NCI-H510A (cell line): ENCODE data around the gene MYO1E.
A peak's percentile ranks its signal among the peaks of the same experiment; 100 is the strongest.
"Not testable (repeated sequence)": the region's sequence is repeated elsewhere in the genome, so short reads cannot be mapped to it uniquely, and the experiment has no call there.

Source experiments
- DNase-seq: peaks from one replicate; lab custom pipeline; 2025; lab: John Stamatoyannopoulos, UW

Gene MYO1E

GRCh38 chr15:59127255-59127654 lies 245.4 kb downstream of the MYO1E start:
- not testable (repeated sequence) for DNase-seq

GRCh38 chr15:59125683-59126082 lies 247.0 kb downstream of the MYO1E start:
- DNase-seq: not testable (repeated sequence)

DNA sequence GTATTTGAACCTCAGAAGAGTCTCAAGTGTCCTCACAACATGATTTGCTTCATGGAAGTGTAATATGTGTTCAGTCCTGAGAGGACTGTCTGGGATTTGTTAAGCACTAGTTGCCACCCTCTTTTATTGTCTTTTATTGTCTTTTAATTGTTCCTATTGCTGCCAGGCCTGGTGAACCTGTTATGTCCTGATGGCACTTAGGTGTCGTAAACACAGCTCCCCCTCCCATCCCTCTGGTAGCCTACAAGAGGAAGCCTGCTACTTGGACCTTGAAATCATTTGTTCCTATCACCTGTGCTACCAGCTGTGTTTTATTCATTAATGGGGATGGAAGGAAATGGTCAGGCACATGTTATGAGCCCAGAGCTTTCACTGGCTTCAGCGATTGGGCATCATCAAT lies 248.4 kb downstream of the MYO1E start:
- no peak for DNase-seq

DNA sequence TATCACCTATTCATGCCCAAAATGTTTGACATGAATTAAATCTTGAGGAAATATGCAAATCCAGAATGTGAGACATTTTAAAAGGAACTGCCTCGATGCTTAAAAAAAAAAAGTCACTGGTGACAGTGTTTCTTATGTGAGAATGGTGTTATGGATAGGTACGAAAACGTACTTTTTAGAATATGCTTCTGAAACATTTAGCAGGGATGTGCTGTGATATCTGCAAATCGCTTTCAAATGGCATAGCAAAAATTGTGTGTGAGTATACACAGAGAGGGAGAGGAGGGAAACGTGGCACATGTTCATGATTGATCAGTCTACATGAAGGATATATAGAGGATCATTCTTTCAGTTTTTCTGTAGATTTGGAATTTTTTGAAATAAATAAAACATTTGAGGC lies 251.7 kb downstream of the MYO1E start:
- no peak for DNase-seq

DNA sequence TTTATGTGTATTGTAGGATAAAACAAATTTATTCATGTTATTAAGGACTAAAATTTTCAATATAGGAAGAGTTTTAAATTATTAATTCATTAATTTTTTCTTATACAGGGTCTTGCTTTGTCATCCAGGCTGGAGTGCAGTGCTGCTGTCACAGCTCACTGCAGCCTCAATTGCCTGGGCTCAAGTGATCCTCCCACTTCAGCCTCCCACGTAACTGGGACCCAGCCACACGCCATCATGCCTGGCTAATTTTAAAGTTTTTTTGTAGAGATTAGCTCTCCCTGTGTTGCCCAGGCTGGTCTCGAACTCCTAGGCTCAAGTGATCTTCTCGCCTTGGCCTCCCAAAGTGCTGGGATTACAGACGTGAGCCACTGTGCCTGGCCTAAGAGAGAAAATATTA lies 253.0 kb downstream of the MYO1E start:
- DNase-seq: no peak

GRCh38 chr15:59116771-59117170 lies 255.9 kb downstream of the MYO1E start:
- DNase-seq: no peak

DNA sequence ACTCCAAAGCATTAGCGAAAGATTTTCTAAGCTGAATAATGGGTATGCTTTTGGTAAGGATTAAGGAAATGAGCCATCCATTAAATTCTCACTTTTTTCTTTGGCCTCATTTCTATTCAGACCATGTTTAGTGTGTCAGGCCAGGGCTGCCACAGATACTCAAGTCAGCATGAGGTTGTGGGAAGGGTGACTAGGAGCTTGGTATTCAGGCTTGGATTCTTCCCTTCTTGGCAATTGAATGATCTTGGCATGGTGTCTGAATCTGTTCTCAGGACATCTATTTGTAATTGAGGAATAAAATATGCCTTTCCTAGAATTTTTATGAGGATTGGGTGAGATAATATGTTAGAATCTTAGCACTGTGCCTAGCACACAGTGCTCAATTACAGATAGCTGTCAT lies 256.5 kb downstream of the MYO1E start:
- no peak for DNase-seq

- no peak for DNase-seq
Observed at GRCh38 chr15:59115047-59115446, 257.6 kb downstream of the MYO1E start.

- no peak for DNase-seq
Observed at GRCh38 chr15:59111251-59111650, 261.4 kb downstream of the MYO1E start.

GRCh38 chr15:59105854-59106253 lies 266.8 kb downstream of the MYO1E start:
- DNase-seq: no peak

DNA sequence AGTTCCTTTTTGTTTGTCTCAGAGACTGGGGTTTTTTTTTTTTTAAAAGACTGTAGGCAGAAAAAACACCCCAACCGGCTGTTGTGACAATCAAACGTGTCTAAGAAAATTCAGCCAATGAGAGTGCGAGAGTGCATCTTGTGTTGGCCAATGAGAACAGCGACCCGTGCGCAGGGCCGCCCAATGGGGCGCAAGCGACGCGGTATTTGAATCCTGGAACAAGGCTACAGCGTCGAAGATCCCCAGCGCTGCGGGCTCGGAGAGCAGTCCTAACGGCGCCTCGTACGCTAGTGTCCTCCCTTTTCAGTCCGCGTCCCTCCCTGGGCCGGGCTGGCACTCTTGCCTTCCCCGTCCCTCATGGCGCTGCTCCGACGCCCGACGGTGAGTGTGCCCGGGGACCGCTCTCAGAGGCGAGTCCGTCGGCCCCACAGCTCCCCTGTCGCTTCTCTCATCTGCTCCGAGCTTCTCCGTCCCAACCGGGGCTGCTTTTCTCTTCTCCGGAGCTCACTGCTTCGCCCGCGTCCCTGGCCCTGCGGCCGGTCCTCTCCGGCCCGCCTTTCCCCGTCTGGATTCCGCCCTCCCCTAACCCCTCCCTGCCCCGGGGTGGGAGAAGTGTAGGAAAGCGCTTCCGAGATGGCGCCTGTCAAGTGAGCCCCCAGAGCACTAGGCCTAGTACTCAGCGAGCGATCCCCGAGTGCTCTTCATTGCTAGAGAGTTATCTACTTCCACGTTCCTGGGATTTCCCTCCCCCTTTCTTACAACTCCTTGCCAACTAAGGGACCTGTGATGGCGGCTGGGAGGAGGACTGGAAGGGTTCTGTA lies 267.5 kb downstream of the MYO1E start, which contains the start of gene CCNB2:
TSS of gene CCNB2 (plus strand) at position 235 of the 821 bp plus-strand sequence. CDS start at position 358, 123 bp downstream.
- peak; percentile 64 for DNase-seq

DNA sequence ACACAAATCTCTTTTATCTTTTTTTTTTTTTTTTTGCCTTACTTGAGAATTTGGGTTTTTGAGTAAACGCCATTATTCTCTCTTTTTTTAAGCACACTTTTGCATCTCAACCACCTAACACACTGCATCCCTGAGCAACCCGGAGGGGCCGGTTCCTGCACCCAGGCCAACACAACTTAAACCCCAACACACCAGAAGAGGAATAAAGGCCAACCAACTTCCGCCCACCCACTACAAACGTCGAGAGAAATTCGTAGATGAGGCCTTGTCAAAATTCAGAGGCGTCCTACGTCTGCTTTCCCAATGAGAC lies 268.1 kb downstream of the MYO1E start:
- DNase-seq: no peak

GRCh38 chr15:59099162-59099685 lies 273.4 kb downstream of the MYO1E start:
- no peak for DNase-seq

GRCh38 chr15:59096429-59096828 lies 276.2 kb downstream of the MYO1E start:
- no peak for DNase-seq

- no peak for DNase-seq
Observed at GRCh38 chr15:59094077-59094476, 278.6 kb downstream of the MYO1E start.

DNA sequence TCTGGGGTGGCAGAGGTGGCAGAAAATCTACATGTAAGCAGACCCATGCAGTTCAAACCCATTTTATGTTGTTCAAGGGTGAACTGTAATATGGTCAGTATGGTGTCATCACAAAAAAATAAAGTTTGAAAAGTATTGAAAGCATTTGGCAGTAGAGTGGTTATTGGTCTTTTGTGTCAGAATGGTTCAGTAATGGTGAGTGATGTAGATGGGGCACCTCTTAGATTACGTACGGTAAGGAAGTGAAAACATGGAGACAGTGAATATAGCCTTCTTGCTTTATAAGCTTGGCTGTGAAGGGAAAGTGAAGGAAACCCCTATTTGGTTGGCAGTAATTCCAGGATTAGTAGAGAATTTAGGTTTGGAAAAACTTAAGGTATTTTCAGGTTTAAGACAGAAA lies 284.9 kb downstream of the MYO1E start:
- no peak for DNase-seq
